ENCODE results near the gene NUP210. TPM values are rescaled to one million over a fixed set of nuclear protein-coding genes. Genes with fewer than 3 reads are reported as not detected.

The NUP210 gene
- total RNA-seq = 63.0 TPM

- H3K4me1 ChIP-seq (ENCODE audit: insufficient read depth, low read length) = peaks cover 58% of the 10 kb centered on the region
- H3K4me3 ChIP-seq (ENCODE audit: low read length) = peak within 1 kb of the TSS; percentile 69
Observed at GRCh38 chr3:13420045-13420830, at the start of gene NUP210. Gene NUP210 (minus strand): TSS chr3:13420322. CDS start chr3:13420226, 96 bp downstream.

DNA sequence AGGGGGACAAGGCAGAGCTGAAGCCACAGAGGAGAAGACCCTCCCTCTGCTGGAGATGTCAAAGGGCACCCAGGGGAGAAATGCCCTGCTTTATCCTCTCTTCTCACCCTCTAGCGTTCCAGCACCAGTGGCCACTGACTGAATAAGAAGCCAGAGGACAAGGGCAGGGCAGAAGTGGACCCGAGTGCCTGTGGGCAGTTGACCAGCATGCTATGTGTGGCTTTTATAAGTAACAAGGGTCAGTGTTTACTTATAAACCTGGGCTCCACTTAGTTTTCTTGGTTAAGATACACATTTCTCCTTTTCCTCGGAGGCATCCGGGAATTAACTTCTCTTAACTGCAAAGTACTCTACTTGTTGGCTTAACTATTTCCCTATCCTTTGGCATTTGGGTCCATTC lies 46.7 kb upstream of the NUP210 start:
- H3K27me3 ChIP-seq (ENCODE audit: insufficient read depth, low read length) = peaks cover 4% of the 10 kb centered on the region
- H3K9me3 ChIP-seq (ENCODE audit: low read depth, low read length) = no peaks in the 10 kb centered on the region
- H3K4me1 ChIP-seq (ENCODE audit: insufficient read depth, low read length) = no peaks in the 10 kb centered on the region
- no peak overlapping the region for H3K4me3 ChIP-seq (ENCODE audit: low read length)

More at GRCh38 chr3:13420045-13420830, at the start of gene NUP210:
- Histone ChIP-seq H3K27me3 (ENCODE audit: insufficient read depth, low read length) (no peaks in the 10 kb centered on the region), H3K9me3 (ENCODE audit: low read depth, low read length) (no peaks in the 10 kb centered on the region)

GRCh38 chr3:13465236-13465873 lies 45.2 kb upstream of the NUP210 start:
- Histone ChIP-seq H3K4me1 (ENCODE audit: insufficient read depth, low read length) (no peaks in the 10 kb centered on the region), H3K27me3 (ENCODE audit: insufficient read depth, low read length) (peaks cover 4% of the 10 kb centered on the region), H3K4me3 (ENCODE audit: low read length) (no peak overlapping the region), H3K9me3 (ENCODE audit: low read depth, low read length) (no peaks in the 10 kb centered on the region)

GRCh38 chr3:13463618-13464400 lies 43.7 kb upstream of the NUP210 start:
- Histone ChIP-seq H3K4me3 (ENCODE audit: low read length) (no peak overlapping the region), H3K27me3 (ENCODE audit: insufficient read depth, low read length) (peaks cover 4% of the 10 kb centered on the region), H3K4me1 (ENCODE audit: insufficient read depth, low read length) (no peaks in the 10 kb centered on the region), H3K9me3 (ENCODE audit: low read depth, low read length) (no peaks in the 10 kb centered on the region)

DNA sequence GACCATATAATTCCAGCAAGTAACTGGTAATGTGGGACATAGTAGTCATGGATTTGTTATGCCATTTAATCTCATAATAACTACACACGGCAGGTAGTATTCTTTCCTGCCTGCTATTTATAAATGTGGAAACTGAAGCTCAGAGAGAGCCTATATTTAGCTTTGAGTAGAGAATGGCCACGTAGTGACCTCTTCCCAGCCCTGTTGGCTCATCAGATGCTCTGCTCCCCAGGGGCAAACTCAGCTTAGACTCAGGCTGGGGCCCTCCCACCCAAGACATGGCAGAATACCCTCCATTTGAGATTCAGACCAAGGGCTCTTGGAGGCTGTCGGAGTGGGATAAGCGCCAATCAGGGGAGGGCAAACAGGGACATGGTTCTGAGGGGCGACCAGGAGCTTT lies 42.7 kb upstream of the NUP210 start:
- no peak overlapping the region for H3K4me3 ChIP-seq (ENCODE audit: low read length)
- peaks cover 4% of the 10 kb centered on the region for H3K27me3 ChIP-seq (ENCODE audit: insufficient read depth, low read length)
- no peaks in the 10 kb centered on the region for H3K4me1 ChIP-seq (ENCODE audit: insufficient read depth, low read length)
- no peaks in the 10 kb centered on the region for H3K9me3 ChIP-seq (ENCODE audit: low read depth, low read length)

DNA sequence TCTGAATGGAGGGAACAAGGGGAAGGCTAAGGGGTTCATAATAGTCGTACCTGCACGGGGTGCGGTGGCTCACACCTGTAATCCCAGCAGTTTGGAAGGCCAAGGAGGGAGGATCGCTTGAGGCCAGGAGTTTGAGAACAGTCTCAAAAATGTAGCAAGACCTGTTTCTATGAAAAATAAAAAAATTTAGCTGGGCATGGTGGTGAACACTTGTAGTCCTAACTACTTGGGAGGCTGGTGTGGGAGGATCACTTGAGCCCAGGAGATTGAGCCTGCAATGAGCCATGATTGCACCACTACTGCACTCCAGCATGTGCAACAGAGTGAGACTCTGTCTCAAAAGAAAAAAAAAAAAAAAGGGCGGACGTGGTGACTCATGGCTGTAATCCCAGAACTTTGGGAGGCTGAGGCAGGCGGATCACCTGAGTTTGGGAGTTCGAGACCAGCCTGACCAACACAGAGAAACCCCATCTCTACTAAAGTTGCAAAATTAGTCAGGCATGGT lies 42.1 kb upstream of the NUP210 start:
- no peak overlapping the region for H3K4me3 ChIP-seq (ENCODE audit: low read length)
- H3K4me1 ChIP-seq (ENCODE audit: insufficient read depth, low read length) = no peaks in the 10 kb centered on the region
- peaks cover 4% of the 10 kb centered on the region for H3K27me3 ChIP-seq (ENCODE audit: insufficient read depth, low read length)
- no peaks in the 10 kb centered on the region for H3K9me3 ChIP-seq (ENCODE audit: low read depth, low read length)

- no peaks in the 10 kb centered on the region for H3K9me3 ChIP-seq (ENCODE audit: low read depth, low read length)
- peaks cover 4% of the 10 kb centered on the region for H3K27me3 ChIP-seq (ENCODE audit: insufficient read depth, low read length)
- no peak overlapping the region for H3K4me3 ChIP-seq (ENCODE audit: low read length)
- no peaks in the 10 kb centered on the region for H3K4me1 ChIP-seq (ENCODE audit: insufficient read depth, low read length)
Observed at GRCh38 chr3:13461169-13462124, 41.3 kb upstream of the NUP210 start.

DNA sequence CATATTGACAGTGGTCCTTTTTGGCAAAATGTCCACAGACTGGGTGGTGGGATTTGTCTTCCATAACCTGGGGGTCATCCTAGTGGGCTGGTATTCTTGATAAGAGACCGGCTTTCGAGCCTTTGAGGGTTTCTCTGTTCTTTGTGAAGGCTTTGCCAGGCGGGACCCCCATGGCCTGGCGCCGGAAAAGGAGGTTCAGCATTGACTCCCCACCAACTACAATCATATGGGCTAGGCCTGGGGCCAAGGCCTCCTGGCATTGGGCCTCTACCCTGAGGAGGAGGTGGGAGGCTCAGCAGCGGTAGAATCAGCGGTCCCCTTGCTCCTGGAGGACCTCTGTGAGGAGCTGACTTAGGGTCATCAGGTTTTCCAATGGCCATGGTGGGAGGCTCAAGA lies 40.2 kb upstream of the NUP210 start:
- Histone ChIP-seq H3K27me3 (ENCODE audit: insufficient read depth, low read length) (peaks cover 2% of the 10 kb centered on the region), H3K9me3 (ENCODE audit: low read depth, low read length) (no peaks in the 10 kb centered on the region), H3K4me1 (ENCODE audit: insufficient read depth, low read length) (no peaks in the 10 kb centered on the region), H3K4me3 (ENCODE audit: low read length) (no peak overlapping the region)

GRCh38 chr3:13459605-13460340 lies 39.7 kb upstream of the NUP210 start:
- Histone ChIP-seq H3K9me3 (ENCODE audit: low read depth, low read length) (no peaks in the 10 kb centered on the region), H3K4me1 (ENCODE audit: insufficient read depth, low read length) (no peaks in the 10 kb centered on the region), H3K4me3 (ENCODE audit: low read length) (no peak overlapping the region), H3K27me3 (ENCODE audit: insufficient read depth, low read length) (no peaks in the 10 kb centered on the region)

GRCh38 chr3:13457593-13457992 lies 37.5 kb upstream of the NUP210 start:
- H3K4me1 ChIP-seq (ENCODE audit: insufficient read depth, low read length) = peaks cover 2% of the 10 kb centered on the region
- no peak overlapping the region for H3K4me3 ChIP-seq (ENCODE audit: low read length)
- no peaks in the 10 kb centered on the region for H3K27me3 ChIP-seq (ENCODE audit: insufficient read depth, low read length)
- no peaks in the 10 kb centered on the region for H3K9me3 ChIP-seq (ENCODE audit: low read depth, low read length)

DNA sequence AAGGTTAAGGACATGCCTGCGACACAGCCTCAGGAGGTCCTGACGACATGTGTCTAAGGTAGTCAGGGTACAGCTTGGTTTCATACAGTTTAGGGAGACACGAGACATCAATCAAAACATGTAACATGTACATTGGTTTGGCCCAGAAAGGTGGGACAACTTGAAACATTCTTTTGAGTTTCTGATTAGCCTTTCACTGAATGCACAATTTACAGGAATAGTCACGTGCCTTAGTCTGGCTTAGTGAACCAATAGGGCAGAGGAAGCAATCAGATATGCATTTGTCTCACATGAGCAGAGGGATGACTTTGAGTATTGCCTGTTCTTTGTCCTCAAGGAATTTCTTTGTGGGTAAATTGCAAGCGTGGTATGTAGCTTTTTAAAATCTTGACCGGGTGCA lies 35.5 kb upstream of the NUP210 start:
- Histone ChIP-seq H3K27me3 (ENCODE audit: insufficient read depth, low read length) (no peaks in the 10 kb centered on the region), H3K9me3 (ENCODE audit: low read depth, low read length) (no peaks in the 10 kb centered on the region), H3K4me3 (ENCODE audit: low read length) (no peak overlapping the region), H3K4me1 (ENCODE audit: insufficient read depth, low read length) (peaks cover 16% of the 10 kb centered on the region)

DNA sequence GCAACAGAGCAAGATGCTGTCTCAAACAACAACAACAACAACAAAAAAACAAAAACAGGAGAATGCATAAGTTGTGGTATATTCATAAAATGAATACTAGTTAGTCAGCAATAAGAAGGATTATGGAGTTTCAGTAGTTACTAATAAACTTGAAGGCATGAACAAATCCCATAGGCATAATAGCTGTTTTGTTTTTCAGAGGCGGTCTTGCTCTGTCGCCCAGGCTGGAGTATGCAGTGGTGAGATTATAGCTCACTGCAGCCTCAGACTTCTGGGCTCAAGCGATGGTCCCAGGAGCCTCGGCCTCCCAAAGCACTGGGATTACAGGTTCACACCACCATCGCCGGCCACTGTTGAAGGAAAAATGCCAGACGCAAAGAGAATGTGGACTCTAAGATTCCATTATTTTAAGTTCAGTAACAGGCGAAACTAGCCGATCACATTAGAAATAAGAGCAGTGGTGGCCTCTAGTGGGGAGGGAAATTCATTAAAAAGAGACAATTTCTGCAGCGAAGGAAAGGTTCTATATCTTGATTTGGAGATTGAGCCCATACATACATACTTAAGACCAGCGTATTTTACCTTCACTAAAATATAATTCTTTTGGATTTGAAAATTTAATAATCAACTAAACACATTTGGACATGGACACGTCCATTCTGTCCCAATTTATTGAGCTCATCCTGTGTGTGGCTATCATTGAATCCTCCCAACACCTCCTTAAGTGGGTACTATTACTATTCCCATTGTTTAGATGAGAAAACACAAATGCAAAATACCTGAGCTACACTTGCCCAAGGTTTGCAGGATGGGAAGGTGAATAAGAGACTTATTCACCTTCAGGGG lies 32.6 kb upstream of the NUP210 start:
- H3K9me3 ChIP-seq (ENCODE audit: low read depth, low read length) = no peaks in the 10 kb centered on the region
- H3K4me1 ChIP-seq (ENCODE audit: insufficient read depth, low read length) = peaks cover 16% of the 10 kb centered on the region
- peak overlapping the region; percentile 64 for H3K4me3 ChIP-seq (ENCODE audit: low read length)
- no peaks in the 10 kb centered on the region for H3K27me3 ChIP-seq (ENCODE audit: insufficient read depth, low read length)

- H3K27me3 ChIP-seq (ENCODE audit: insufficient read depth, low read length) = no peaks in the 10 kb centered on the region
- peaks cover 16% of the 10 kb centered on the region for H3K4me1 ChIP-seq (ENCODE audit: insufficient read depth, low read length)
- peak overlapping the region; percentile 64 for H3K4me3 ChIP-seq (ENCODE audit: low read length)
- no peaks in the 10 kb centered on the region for H3K9me3 ChIP-seq (ENCODE audit: low read depth, low read length)
Observed at GRCh38 chr3:13451301-13451673, 31.2 kb upstream of the NUP210 start.

Data from mononuclear cell (primary cell).